Measurements from ENCODE around the gene ZNF318.
"Not testable (repeated sequence)": the region's sequence is repeated elsewhere in the genome, so short reads cannot be mapped to it uniquely, and the experiment has no call there.

ZNF318 gene

DNA sequence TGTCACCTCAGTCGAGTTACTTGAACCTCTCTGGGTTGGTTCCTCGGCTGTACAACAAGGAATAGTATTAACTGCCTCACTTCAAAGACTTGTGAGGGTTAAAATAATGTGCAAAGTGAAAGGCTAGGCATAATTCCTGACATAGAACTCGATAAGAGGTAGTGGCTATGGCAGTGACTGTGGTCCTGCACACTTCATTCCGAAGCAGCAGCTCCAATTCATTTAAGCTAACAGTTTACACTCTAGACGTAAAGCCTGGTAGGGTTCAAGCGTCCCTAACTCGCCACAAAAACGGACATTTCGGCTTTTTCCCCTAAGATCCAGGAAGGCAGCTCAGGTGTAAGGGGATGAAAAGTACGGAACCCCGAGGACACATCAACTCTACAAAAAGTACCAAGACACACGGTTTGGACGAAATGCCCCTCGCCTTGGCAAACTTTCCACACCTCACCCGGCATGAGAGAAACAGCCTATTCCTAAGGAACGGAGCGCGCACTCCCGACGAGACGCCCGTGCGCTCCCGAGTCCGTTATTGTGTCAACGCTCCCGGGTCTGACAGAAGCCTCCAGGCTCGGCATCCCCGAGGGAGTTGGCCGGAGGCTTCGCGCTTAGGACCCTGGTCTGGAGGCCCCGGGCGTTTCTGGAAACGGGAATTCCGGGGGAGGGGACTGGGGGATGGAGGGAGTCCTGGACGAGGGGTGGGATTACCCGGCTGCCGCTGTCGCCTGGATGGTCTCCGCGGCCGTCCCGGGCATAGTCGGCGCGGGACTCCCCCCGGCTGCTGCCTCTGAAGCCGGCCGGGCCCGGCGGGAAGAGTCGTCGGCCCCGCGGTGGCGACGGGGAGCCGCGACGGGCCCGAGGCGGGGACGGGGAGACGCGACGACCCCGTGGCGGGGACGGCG, 937 bp downstream of the ZNF318 start:
- DNase-seq (ENCODE audit: extremely low read depth, low read depth) = no peak
- TF ChIP-seq, protein P1, sequence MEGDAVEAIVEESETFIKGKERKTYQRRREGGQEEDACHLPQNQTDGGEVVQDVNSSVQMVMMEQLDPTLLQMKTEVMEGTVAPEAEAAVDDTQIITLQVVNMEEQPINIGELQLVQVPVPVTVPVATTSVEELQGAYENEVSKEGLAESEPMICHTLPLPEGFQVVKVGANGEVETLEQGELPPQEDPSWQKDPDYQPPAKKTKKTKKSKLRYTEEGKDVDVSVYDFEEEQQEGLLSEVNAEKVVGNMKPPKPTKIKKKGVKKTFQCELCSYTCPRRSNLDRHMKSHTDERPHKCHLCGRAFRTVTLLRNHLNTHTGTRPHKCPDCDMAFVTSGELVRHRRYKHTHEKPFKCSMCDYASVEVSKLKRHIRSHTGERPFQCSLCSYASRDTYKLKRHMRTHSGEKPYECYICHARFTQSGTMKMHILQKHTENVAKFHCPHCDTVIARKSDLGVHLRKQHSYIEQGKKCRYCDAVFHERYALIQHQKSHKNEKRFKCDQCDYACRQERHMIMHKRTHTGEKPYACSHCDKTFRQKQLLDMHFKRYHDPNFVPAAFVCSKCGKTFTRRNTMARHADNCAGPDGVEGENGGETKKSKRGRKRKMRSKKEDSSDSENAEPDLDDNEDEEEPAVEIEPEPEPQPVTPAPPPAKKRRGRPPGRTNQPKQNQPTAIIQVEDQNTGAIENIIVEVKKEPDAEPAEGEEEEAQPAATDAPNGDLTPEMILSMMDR (IDR thresholded peaks at IDR 0.05; ENCODE audit: low read depth, low read length, missing control alignments) = no peak
- peak overlapping the region; percentile 73 for H3K4me3 ChIP-seq (replicated peaks; ENCODE audit: low read depth, low read length)

DNA sequence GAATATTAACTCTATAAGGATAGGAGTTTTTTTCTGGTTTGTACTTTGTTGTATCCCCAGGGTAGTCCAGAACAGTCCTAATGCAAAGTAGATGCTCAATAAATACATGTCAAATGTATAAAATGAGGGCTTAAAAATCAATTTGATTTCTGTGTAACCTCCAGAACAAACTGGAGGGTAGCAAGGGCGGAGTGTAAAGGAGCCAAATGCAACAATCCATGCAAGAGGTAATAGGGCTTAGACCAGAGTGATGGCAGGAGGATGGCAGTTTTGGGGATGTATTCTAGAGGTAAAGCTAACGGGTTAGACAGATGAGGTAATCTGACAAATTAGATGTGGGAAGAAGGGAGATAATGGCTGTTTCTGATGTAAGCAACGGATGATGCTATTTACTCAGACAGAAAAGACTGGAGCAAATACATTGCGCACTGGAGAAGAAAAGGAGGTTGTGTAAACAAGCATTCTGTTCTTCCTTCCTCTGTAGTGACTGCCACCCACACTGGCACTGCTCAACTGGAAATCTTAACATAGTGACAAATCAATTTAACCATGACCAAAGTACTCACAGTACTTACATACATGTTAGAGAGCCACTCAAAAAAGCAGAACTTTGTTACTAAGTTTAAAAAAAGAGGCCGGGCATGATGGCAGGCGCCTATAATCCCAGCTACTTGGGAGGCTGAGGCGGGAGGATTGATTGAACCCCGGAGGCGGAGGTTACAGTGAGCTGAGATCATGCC, 2.0 kb downstream of the ZNF318 start:
- DNase-seq (ENCODE audit: extremely low read depth, low read depth) = no peak
- TF ChIP-seq, protein P1 (IDR thresholded peaks at IDR 0.05; ENCODE audit: low read depth, low read length, missing control alignments) = no peak
- no peak overlapping the region; the same call in 1 of the 2 replicates for H3K4me3 ChIP-seq (replicated peaks; ENCODE audit: low read depth, low read length)

DNA sequence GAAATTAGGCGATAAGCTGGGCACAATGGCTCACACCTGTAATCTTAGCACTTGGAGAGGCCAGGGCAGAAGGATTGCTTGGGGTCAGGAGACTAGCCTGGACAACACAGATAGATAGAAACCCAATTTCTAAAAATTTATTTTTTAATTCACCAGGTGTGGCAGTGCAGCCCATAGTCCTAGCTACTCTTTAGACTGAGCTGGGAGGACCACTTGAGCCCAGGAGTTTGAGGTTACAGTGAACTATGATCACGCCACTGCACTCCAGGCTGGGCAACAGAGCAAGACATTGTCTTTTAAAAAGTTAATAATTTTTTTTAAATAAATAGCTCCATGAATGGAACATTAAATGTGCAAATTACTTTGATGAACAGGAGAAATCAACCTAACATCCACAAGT, 8.2 kb downstream of the ZNF318 start:
- TF ChIP-seq, protein P1 (IDR thresholded peaks at IDR 0.05; ENCODE audit: low read depth, low read length, missing control alignments) = no peak
- DNase-seq (ENCODE audit: extremely low read depth, low read depth) = no peak
- no peak overlapping the region for H3K4me3 ChIP-seq (replicated peaks; ENCODE audit: low read depth, low read length)

DNA sequence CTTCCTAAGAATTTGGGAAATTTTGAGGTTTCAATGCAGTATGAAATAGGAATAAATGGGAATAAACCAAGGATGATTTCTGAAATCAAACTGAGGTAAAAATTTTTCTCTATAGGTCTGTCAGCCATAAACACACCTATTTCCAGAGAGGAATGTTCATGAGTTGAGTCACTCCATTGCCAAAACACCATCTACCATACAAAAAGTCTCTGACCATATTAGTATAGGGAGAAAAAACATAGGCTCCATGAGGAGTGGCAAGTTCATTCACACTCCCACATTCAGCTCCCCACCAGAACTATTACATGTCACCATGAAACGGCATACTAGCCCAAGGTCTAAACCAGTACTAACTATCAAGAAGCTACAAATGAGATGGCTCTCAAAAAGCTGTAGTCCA, 9.6 kb downstream of the ZNF318 start:
- TF ChIP-seq, protein P1 (IDR thresholded peaks at IDR 0.05; ENCODE audit: low read depth, low read length, missing control alignments) = no peak
- DNase-seq (ENCODE audit: extremely low read depth, low read depth) = no peak
- H3K4me3 ChIP-seq (replicated peaks; ENCODE audit: low read depth, low read length) = no peak overlapping the region

DNA sequence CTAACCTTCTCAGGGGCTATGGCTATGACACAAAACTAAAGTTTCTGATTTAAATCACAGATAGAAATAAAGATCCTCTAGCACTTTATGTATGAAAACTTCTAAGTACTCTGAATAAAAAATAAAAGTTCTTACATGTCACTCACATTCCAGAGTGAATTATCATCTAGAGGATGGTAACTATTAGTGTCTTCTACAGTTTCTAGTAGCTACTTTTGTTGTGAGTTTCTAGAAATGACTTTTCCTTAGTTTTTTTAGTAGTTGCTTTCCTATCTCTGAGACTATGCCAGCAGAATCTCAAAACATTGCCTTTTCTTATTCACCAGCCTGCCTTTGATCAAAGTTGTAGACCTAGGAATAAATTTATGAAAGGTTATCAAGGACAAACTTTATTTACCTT, 10.1 kb downstream of the ZNF318 start:
- TF ChIP-seq, protein P1 (IDR thresholded peaks at IDR 0.05; ENCODE audit: low read depth, low read length, missing control alignments) = no peak
- DNase-seq (ENCODE audit: extremely low read depth, low read depth) = no peak
- H3K4me3 ChIP-seq (replicated peaks; ENCODE audit: low read depth, low read length) = no peak overlapping the region

DNA sequence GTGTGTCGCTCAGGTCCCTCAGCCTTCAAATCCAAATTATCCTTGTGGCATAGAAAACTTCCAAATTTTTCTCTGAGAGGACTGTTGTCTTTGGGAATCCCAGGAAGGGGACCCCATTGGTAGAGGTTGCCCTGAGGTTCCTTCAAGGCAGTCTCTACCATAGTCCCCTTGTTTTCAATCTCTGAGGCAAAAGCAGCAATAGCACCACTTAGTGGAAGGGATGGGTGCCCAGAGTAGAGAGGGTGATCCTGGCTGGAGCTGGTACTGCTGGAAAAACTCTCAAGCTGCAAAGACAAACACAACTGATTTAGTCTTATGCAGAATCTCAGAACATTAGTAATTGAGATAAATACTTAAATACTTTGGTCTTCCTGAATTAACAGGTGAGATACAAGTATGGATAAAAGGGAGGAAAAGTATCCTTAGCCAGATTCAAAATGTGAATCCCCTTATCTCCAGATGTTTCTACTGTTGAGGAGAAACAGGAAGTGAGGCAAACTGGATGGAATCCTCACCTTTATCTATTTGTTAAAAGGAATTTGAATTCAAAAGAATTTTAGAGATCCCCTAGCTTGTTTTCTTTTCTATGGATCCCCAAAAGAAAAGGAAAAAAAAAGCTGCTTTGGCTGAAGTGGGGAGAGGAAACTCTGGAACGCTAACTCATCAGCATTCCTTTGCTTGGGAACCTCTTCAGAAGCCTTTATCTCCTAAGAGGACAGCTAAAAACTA, 13.4 kb downstream of the ZNF318 start:
- no peak overlapping the region for H3K4me3 ChIP-seq (replicated peaks; ENCODE audit: low read depth, low read length)
- no peak for DNase-seq (ENCODE audit: extremely low read depth, low read depth)
- TF ChIP-seq, protein P1 (IDR thresholded peaks at IDR 0.05; ENCODE audit: low read depth, low read length, missing control alignments) = peak; percentile 23

DNA sequence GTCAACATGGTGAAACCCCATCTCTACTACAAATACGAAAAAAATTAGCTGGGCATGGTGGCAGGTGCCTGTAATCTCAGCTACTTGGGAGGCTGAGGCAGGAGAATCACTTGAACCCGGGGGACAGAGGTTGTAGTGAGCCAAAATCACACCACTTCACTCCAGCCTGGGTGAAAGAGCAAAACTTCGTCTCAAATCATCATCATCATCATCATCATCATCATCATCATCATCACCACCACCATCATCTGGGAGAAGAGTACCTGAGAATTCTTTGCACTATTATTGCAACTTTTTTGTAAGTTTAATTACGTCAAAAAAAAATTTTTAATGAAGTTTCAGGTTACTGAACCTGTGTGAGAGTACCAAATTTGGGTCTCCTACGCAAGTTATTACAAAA, 17.5 kb downstream of the ZNF318 start:
- not testable (repeated sequence) for H3K4me3 ChIP-seq (replicated peaks; ENCODE audit: low read depth, low read length); DNase-seq (ENCODE audit: extremely low read depth, low read depth)
